Right lobe of liver (tissue), 4 donors: ENCODE results near the gene ALDH3B1.

Experiments
- POLR2A ChIP-seq: fragments of 450-650 bp; IDR thresholded peaks from one replicate; pipeline ENCODE4 v1.6.1; 2017; ENCODE audit warnings: antibody characterized with exemption, mild to moderate bottlenecking
- TF ChIP-seq, protein P1 (sequence below), 4 donors: fragments of 200-600 bp in 3 of 4; fragments of 450-650 bp in 1 of 4; IDR thresholded peaks; one replicate each; pipeline versions ENCODE4 v1.5.1 to v1.8.0; 2016 to 2022; ENCODE audit warnings: antibody characterized with exemption in 4 of 4, mild to moderate bottlenecking in 2 of 4
- donor health status: DM: no; HTN: no; CAD: no.
- donor health status: DM: no; HTN: no; CAD: no.
- donor health status: DM: no; HTN: yes; CAD: no.

DNA sequence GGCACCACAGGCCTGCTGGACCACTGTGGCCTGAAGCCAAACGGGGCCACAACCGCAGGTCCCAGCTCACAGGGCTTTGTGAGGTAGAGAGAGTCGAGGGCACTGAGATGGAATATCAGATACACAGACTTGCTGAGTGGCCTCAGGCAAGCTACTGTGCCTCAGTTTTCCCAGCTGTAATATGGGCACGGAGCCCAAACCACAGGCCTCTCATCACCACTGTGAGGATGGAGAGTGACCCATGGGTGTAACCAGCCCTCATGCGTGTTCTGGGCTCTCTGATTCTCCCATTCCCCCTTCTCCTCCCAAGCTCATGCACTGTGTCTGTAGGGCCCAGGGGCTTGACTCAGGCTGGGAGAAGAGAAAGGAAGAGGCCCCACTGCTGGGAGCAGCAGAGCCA is 10.4 kb upstream of the ALDH3B1 start:
- TF ChIP-seq, protein P1, sequence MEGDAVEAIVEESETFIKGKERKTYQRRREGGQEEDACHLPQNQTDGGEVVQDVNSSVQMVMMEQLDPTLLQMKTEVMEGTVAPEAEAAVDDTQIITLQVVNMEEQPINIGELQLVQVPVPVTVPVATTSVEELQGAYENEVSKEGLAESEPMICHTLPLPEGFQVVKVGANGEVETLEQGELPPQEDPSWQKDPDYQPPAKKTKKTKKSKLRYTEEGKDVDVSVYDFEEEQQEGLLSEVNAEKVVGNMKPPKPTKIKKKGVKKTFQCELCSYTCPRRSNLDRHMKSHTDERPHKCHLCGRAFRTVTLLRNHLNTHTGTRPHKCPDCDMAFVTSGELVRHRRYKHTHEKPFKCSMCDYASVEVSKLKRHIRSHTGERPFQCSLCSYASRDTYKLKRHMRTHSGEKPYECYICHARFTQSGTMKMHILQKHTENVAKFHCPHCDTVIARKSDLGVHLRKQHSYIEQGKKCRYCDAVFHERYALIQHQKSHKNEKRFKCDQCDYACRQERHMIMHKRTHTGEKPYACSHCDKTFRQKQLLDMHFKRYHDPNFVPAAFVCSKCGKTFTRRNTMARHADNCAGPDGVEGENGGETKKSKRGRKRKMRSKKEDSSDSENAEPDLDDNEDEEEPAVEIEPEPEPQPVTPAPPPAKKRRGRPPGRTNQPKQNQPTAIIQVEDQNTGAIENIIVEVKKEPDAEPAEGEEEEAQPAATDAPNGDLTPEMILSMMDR (IDR thresholded peaks at IDR 0.05) = no peak
- TF ChIP-seq POLR2A = no peak
